Fibroblast of peridontal ligament (primary cell): ENCODE results near the gene SLC25A33.
"Not testable (repeated sequence)": the region's sequence is repeated elsewhere in the genome, so short reads cannot be mapped to it uniquely, and the experiment has no call there.

Experiments used
- DNase-seq: peaks from one replicate; pipeline ENCODE4 v3.0.0-alpha.2; 2010; ENCODE audit errors: extremely low read depth

The SLC25A33 gene

GRCh38 chr1:9539829-9540550, 725 bp downstream of the SLC25A33 start:
- peak; percentile 38 for DNase-seq

- DNase-seq = peak; percentile 61
Measured at GRCh38 chr1:9542430-9542829, 3.2 kb downstream of the SLC25A33 start.

- no peak for DNase-seq
Measured at GRCh38 chr1:9544926-9545325, 5.7 kb downstream of the SLC25A33 start.

- DNase-seq = no peak
Measured at GRCh38 chr1:9549955-9550546, 10.8 kb downstream of the SLC25A33 start.

GRCh38 chr1:9551984-9552383, 12.7 kb downstream of the SLC25A33 start:
- no peak for DNase-seq

- no peak for DNase-seq
Measured at GRCh38 chr1:9553736-9554144, 14.5 kb downstream of the SLC25A33 start.

GRCh38 chr1:9555942-9556341, 16.7 kb downstream of the SLC25A33 start:
- DNase-seq = no peak

GRCh38 chr1:9557624-9558023, 18.4 kb downstream of the SLC25A33 start:
- no peak for DNase-seq

- no peak for DNase-seq
Measured at GRCh38 chr1:9558271-9558945, 19.1 kb downstream of the SLC25A33 start.

- no peak for DNase-seq
Measured at GRCh38 chr1:9558946-9559545, 19.8 kb downstream of the SLC25A33 start.

GRCh38 chr1:9559673-9560072, 20.4 kb downstream of the SLC25A33 start:
- DNase-seq = no peak

GRCh38 chr1:9560090-9560489, 20.8 kb downstream of the SLC25A33 start:
- not testable (repeated sequence) for DNase-seq

GRCh38 chr1:9561429-9561828, 22.2 kb downstream of the SLC25A33 start:
- peak; percentile 97 for DNase-seq

GRCh38 chr1:9569267-9569666, 30.0 kb downstream of the SLC25A33 start:
- DNase-seq = no peak

GRCh38 chr1:9570886-9571529, 31.7 kb downstream of the SLC25A33 start:
- DNase-seq = peak; percentile 8

- DNase-seq = peak; percentile 55
Measured at GRCh38 chr1:9573723-9574122, 34.5 kb downstream of the SLC25A33 start.

- no peak for DNase-seq
Measured at GRCh38 chr1:9575486-9575885, 36.2 kb downstream of the SLC25A33 start.

- no peak for DNase-seq
Measured at GRCh38 chr1:9576903-9577302, 37.6 kb downstream of the SLC25A33 start.

GRCh38 chr1:9577423-9577822, 38.2 kb downstream of the SLC25A33 start:
- no peak for DNase-seq

- no peak for DNase-seq
Measured at GRCh38 chr1:9580942-9581341, 41.7 kb downstream of the SLC25A33 start.

- no peak for DNase-seq
Measured at GRCh38 chr1:9586147-9586766, 47.0 kb downstream of the SLC25A33 start.
